K562 (cell line): ENCODE data around the gene IL26. TPM values are rescaled to one million over a fixed set of nuclear protein-coding genes. Genes with fewer than 3 reads are reported as not detected.

Source experiments
- ATAC-seq: fragments of 200-7000 bp; cut with Tn5 transposase; 3 replicates; pipeline ENCODE4 v1.9.1; 2020; ENCODE audit warnings: moderate library complexity
- BruUV-seq: library from RNA; stranded (reverse); fragments of 400-500 nt; replicated peaks from 2 replicates; lab custom pipeline; 2021; lab: Mats Ljungman, UMichigan
- CTCF ChIA-PET: fragments of 300-600 bp; formaldehyde crosslinking; extraction: SDS; loops from one replicate; lab custom pipeline; 2021; ENCODE audit warnings: low intra/inter-chr PET ratio; lab: Yijun Ruan, JAX
- POLR2A ChIA-PET: fragments of 300-600, 350-650 bp; sonication (Branson Sonifier 250); formaldehyde crosslinking; extraction: SDS; loops from one replicate; lab custom pipeline; 2021; ENCODE audit warnings: antibody characterized with exemption, inconsistent platforms; lab: Yijun Ruan, JAX
- DNase-seq, 4 experiments: peaks; one replicate each; pipeline versions ENCODE4 v3.0.0 to v3.0.0-alpha.2; 2011 to 2018; ENCODE audit warnings: low spot score in 3 of 4, mixed read lengths in 3 of 4; ENCODE audit errors: extremely low read depth in 1 of 4
- FAIRE-seq: peaks from 2 replicates; lab custom pipeline; 2011; peaks lifted over from hg19 to GRCh38; lab: Jason Lieb, UNC
- H2AFZ ChIP-seq: 2 replicates; pipeline ENCODE4 v1.6.0; 2011; ENCODE audit warnings: low read depth, low read length, control low read depth, inconsistent platforms
- H3K27ac ChIP-seq: fragments of 200-600 bp; 3 replicates; pipeline ENCODE4 v1.8.0; 2011; ENCODE audit warnings: low read depth, mild to moderate bottlenecking, control low read depth, inconsistent platforms, low read length, moderate library complexity, mixed read lengths; ENCODE audit errors: extremely low read depth
- H3K27me3 ChIP-seq, 2 experiments: fragments of 300-600 bp in 1 of 2; 2 replicates in 1 of 2; 3 replicates in 1 of 2; pipeline versions ENCODE4 v1.6.0 to v1.8.0; 2011; ENCODE audit warnings: inconsistent platforms in 2 of 2, low read length in 2 of 2, mild to moderate bottlenecking in 1 of 2, mixed read lengths in 1 of 2, moderate library complexity in 1 of 2; ENCODE audit not compliant: control insufficient read depth in 2 of 2, insufficient read depth in 2 of 2
- H3K36me3 ChIP-seq: fragments of 300-600 bp; 3 replicates; pipeline ENCODE4 v1.8.0; 2011; ENCODE audit warnings: mild to moderate bottlenecking, low read length, inconsistent platforms; ENCODE audit not compliant: control insufficient read depth, insufficient read depth
- H3K4me1 ChIP-seq, 2 experiments: fragments of 200-600 bp in 1 of 2; replicated peaks in 1 of 2; 2 replicates in 1 of 2; 3 replicates in 1 of 2; pipeline versions ENCODE4 v1.5.1 to v1.8.0; 2011; ENCODE audit warnings: inconsistent platforms in 2 of 2, low read length in 2 of 2, mild to moderate bottlenecking in 1 of 2, mixed read lengths in 1 of 2, moderate library complexity in 1 of 2; ENCODE audit not compliant: control insufficient read depth in 2 of 2, insufficient read depth in 2 of 2
- H3K4me2 ChIP-seq: 2 replicates; pipeline ENCODE4 v1.6.1; 2011; ENCODE audit warnings: low read length, control low read depth, inconsistent platforms, mixed read lengths; ENCODE audit not compliant: insufficient read depth
- H3K4me3 ChIP-seq: fragments of 200-600 bp; sonication (generic), shearing (Covaris generic); 2 replicates; pipeline ENCODE4 v1.5.1; 2016; ENCODE audit warnings: control low read depth, inconsistent platforms
- H3K79me2 ChIP-seq: fragments of 200-600 bp; 3 replicates; pipeline ENCODE4 v1.8.0; 2011; ENCODE audit warnings: low read length, inconsistent platforms; ENCODE audit not compliant: control insufficient read depth, insufficient read depth
- H3K9ac ChIP-seq, 2 experiments: 2 replicates each; pipeline versions ENCODE4 v1.6.0 to v1.6.1; 2011; ENCODE audit warnings: low read depth in 2 of 2, low read length in 2 of 2, control low read depth in 1 of 2, inconsistent platforms in 1 of 2, mild to moderate bottlenecking in 1 of 2, mixed read lengths in 1 of 2; ENCODE audit not compliant: insufficient read depth in 1 of 2
- H3K9me1 ChIP-seq: one replicate; pipeline ENCODE4 v1.6.0; 2011; ENCODE audit warnings: inconsistent platforms, mild to moderate bottlenecking, low read length, moderate library complexity; ENCODE audit not compliant: control insufficient read depth, insufficient read depth
- H3K9me3 ChIP-seq: replicated peaks from 2 replicates; pipeline ENCODE4 v1.5.1; 2011; ENCODE audit warnings: low read depth, low read length, inconsistent platforms; ENCODE audit not compliant: control insufficient read depth, insufficient read depth
- H4K20me1 ChIP-seq: replicated peaks from 2 replicates; pipeline ENCODE4 v1.6.1; 2011; ENCODE audit warnings: low read length, inconsistent platforms, mixed read lengths; ENCODE audit not compliant: control insufficient read depth, insufficient read depth
- BRF2 ChIP-seq: IDR thresholded peaks from 3 replicates; pipeline ENCODE4 v1.6.1; 2011; ENCODE audit warnings: borderline replicate concordance, mild to moderate bottlenecking; ENCODE audit not compliant: insufficient read length, insufficient read depth
- CXXC5 ChIP-seq: fragments of 250-450 bp; sonication (Bioruptor Pico); IDR thresholded peaks from 2 replicates; pipeline ENCODE4 v1.8.0; 2022; ENCODE audit warnings: inconsistent platforms, mild to moderate bottlenecking, moderate library complexity
- HDGF ChIP-seq: fragments of 450-650 bp; IDR thresholded peaks from 2 replicates; pipeline ENCODE4 v1.6.1; 2016
- HMG20B ChIP-seq: fragments of 250-450 bp; sonication (Bioruptor Pico); IDR thresholded peaks from 2 replicates; pipeline ENCODE4 v1.5.0; 2021; ENCODE audit warnings: mild to moderate bottlenecking
- ILK ChIP-seq: fragments of 450-650 bp; IDR thresholded peaks from 2 replicates; pipeline ENCODE4 v1.6.1; 2016; ENCODE audit warnings: missing genetic modification characterization, low read depth, mild to moderate bottlenecking, missing compliant biosample characterization, moderate library complexity, borderline replicate concordance
- MAFG ChIP-seq: fragments of 450-650 bp; conservative IDR thresholded peaks from 2 replicates; pipeline ENCODE4 v1.6.1; 2016; ENCODE audit warnings: missing genetic modification characterization, missing compliant biosample characterization
- MIER1 ChIP-seq: fragments of 450-650 bp; IDR thresholded peaks from 2 replicates; pipeline ENCODE4 v1.6.1; 2016; ENCODE audit warnings: antibody characterized with exemption, mild to moderate bottlenecking, low read depth
- MTA1 ChIP-seq: fragments of 450-650 bp; IDR thresholded peaks from 2 replicates; pipeline ENCODE4 v1.6.1; 2017; ENCODE audit warnings: borderline replicate concordance
- NFIC ChIP-seq: fragments of 450-650 bp; IDR thresholded peaks from 2 replicates; pipeline ENCODE4 v1.6.1; 2017; ENCODE audit warnings: mild to moderate bottlenecking, inconsistent platforms
- NFXL1 ChIP-seq: fragments of 450-650 bp; formaldehyde crosslinking; IDR thresholded peaks from 2 replicates; pipeline ENCODE4 v1.4.0; 2021; ENCODE audit warnings: mild to moderate bottlenecking
- POLR2G ChIP-seq: fragments of 200-400 bp; formaldehyde crosslinking; IDR thresholded peaks from 2 replicates; pipeline ENCODE4 v1.6.1; 2017; ENCODE audit warnings: low read depth, mild to moderate bottlenecking, antibody characterized with exemption, low read length, moderate library complexity
- RBFOX2 ChIP-seq: fragments of 200-400 bp; formaldehyde crosslinking; IDR thresholded peaks from 2 replicates; pipeline ENCODE4 v1.6.1; 2017; ENCODE audit warnings: low read depth, mild to moderate bottlenecking, low read length, moderate library complexity
- SRF ChIP-seq, 2 experiments: fragments of 250-450, 450-650 bp in 1 of 2; sonication (Bioruptor Pico) in 1 of 2; sonication (generic) in 1 of 2; formaldehyde crosslinking; IDR thresholded peaks; 2 replicates each; pipeline versions ENCODE4 v1.5.0 to v1.5.1; 2020 to 2022; ENCODE audit warnings: mild to moderate bottlenecking in 1 of 2, missing genetic modification reagents in 1 of 2
- TFE3 ChIP-seq: fragments of 450-650 bp; formaldehyde crosslinking; IDR thresholded peaks from 2 replicates; pipeline ENCODE4 v1.4.0; 2020; ENCODE audit warnings: mild to moderate bottlenecking, mixed read lengths
- ZNF12 ChIP-seq: sonication (generic); formaldehyde crosslinking; IDR thresholded peaks from 2 replicates; pipeline ENCODE4 v1.4.0; 2020; ENCODE audit warnings: mild to moderate bottlenecking, missing genetic modification reagents
- ZNF282 ChIP-seq: sonication (generic); formaldehyde crosslinking; IDR thresholded peaks from 2 replicates; pipeline ENCODE4 v1.8.1; 2023; ENCODE audit warnings: missing genetic modification reagents
- WGBS: fragments of 100-300 bp; shearing (Covaris generic); methylation state at CpG from one replicate; pipeline ENCODE4 v1.1.6; 2016; ENCODE audit warnings: low coverage, mixed read lengths; ENCODE audit not compliant: insufficient coverage; ENCODE audit errors: missing lambda C conversion rate; 5-methylcytosine and 5-hydroxymethylcytosine counted together
- in situ Hi-C: fragments of 300-500 bp; cut with MboI; formaldehyde crosslinking; loops from 4 replicates; pipeline ENCODE4 v1.15.0; 2018; ENCODE audit warnings: inconsistent platforms, mixed read lengths
- intact Hi-C: fragments of 100-400 bp; cut with micrococcal nuclease; formaldehyde crosslinking; loops from 2 replicates; pipeline ENCODE4 v1.14.2; 2022
- polyA plus RNA-seq, 8 experiments: library from polyadenylated mRNA; depleted of rRNA in 4 of 8; stranded (reverse) in 5 of 8; unstranded in 3 of 8; fragments of >200 nt; fragmentation: Nextera tagmentation in 2 of 8; fragmentation: Illumina TruSeq in 1 of 8; extraction: Ambion mirVana in 2 of 8; extraction: Trizol in 1 of 8; gene quantifications; 2 replicates each; pipeline versions ENCODE4 v1.2.1 to v1.2.3, GENCODE V29; 2011 to 2014; ENCODE audit warnings: inconsistent platforms in 1 of 8, missing spikeins in 1 of 8
- total RNA-seq, 7 experiments: library from RNA; depleted of rRNA in 6 of 7; stranded (reverse); fragments of >200 nt in 6 of 7; fragmentation: Illumina TruSeq in 2 of 7; extraction: Trizol in 2 of 7; gene quantifications; 2 replicates each; pipeline versions ENCODE4 v1.2.1 to v1.2.3, GENCODE V29; 2011 to 2021; ENCODE audit warnings: low replicate concordance in 1 of 7
- TF ChIP-seq, protein P1 (sequence below): sonication (generic); formaldehyde crosslinking; IDR thresholded peaks from 2 replicates; pipeline ENCODE4 v1.8.0; 2022; ENCODE audit warnings: missing genetic modification reagents, mild to moderate bottlenecking, moderate library complexity, borderline replicate concordance

Gene IL26
- total and polyA plus RNA-seq, 9 of the 15 experiments (the other 6 are each of a cell fraction or from before 2014, with no cell fraction given) = not detected

DNA sequence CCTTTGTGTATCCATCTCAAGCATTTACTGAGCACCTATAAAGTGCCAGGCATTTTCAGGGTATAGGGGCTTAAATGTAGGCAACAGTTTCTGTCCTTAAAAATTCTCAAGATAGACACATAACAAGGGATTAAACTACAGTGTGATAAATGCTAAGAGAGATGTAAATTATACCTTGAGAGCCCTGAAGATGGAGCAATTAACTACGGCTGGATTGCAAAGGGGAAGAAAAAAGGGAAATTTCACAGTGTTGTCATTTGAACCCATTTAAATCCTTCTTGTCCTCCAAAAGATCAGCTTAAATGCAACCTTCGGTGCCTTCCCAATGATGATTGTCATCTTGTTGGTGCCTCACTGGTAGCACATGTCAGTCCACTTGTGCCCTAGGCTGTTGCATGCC is 11.5 kb upstream of the IL26 start (continued):
- TF ChIP-seq HMG20B (no peak), ZNF12 (CRISPR knock-in tag) (no peak)

DNA sequence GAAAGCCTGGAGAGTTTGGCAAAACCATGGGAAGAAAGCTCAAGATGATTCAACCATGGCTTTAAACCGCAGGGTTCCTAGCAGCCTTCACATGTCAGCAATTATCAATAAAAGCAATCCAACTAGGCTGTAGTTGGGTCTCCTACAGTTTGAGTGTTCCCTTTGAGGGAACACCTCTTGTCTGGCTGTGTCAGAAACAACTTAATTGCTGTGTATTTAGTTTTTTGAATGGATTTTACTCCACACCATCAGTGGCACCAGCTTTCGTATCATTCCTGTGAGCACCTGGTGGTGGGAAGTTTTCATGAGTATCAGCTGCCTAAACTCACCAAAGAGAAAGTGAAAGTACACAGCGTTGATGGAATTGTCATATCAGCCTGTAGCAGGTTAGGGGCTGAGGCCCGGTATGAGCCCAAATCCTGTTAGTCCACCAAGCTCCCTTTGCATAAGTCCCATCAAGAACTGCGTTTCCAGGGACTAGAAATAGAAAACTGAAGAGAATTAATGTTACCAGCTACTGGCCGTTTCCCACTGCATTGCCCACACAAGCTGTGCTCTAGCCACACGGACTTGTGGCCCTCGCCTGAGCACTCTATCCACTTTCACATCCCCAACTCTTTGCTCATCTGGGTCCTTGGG is 10.9 kb upstream of the IL26 start:
- Histone ChIP-seq H2AFZ (peak overlapping the region; percentile 84), H3K9ac (no peak overlapping the region; a peak in 1 of 4 replicates), H3K27ac (no peak overlapping the region), H3K36me3 (no peaks in the 10 kb centered on the region), H3K4me3 (peak overlapping the region; percentile 11; the same call in 1 of the 2 replicates), H3K4me2 (peak overlapping the region; percentile 77), H4K20me1 (no peaks in the 10 kb centered on the region), H3K9me3 (no peaks in the 10 kb centered on the region), H3K27me3 (peaks cover 7 to 14% of the 10 kb centered on the region in 2 experiments; a peak in 2 of 5 replicates), H3K4me1 (peaks cover 0 to 8% of the 10 kb centered on the region in 2 experiments; a peak in 3 of 5 replicates), H3K79me2 (no peaks in the 10 kb centered on the region), H3K9me1 (no peaks in the 10 kb centered on the region)
- FAIRE-seq (peak; percentile 52), DNase-seq (peak in 3 of 4 experiments; percentile 14 to 59 (median 49)), ATAC-seq (peak; percentile 84)
- POLR2A ChIA-PET = interaction anchor here (1.3 to 2.0 kb wide), 2 partner anchors 9 to 12 kb away, joined by 3 to 6 read pairs; no protein-coding TSS in a partner anchor
- in situ Hi-C loops = no loop called here
- intact Hi-C loops = loop anchor here (5.0 kb wide), 1 partner anchor 81 kb away; no protein-coding TSS in a partner anchor
- CTCF ChIA-PET = interaction anchor here (0.7 kb wide), 1 partner anchor 881 kb away, joined by 3 read pairs; no protein-coding TSS in a partner anchor
- WGBS = 6% methylated on average over 8 of the region's 8 CpGs
- BruUV-seq = no TSS peak
- TF ChIP-seq POLR2G (no peak), MAFG (tag) (0 out of 2 replicates have a peak, but pooled peaks have one; percentile 17), RBFOX2 (no peak), ZNF282 (CRISPR knock-in tag) (no peak), NFIC (no peak), BRF2 (no peak), MTA1 (no peak), SRF (CRISPR knock-in tag; IDR thresholded peaks at IDR 0.05) (0 out of 4 replicates have a peak, but pooled peaks of 1 of the 2 experiments have one; percentile 14), HDGF (no peak), TFE3 (CRISPR knock-in tag) (no peak), CXXC5 (CRISPR knock-in tag) (0 out of 2 replicates have a peak, but pooled peaks have one; percentile 19), MIER1 (no peak), ILK (tag) (no peak), NFXL1 (no peak)
- TF ChIP-seq, protein P1, sequence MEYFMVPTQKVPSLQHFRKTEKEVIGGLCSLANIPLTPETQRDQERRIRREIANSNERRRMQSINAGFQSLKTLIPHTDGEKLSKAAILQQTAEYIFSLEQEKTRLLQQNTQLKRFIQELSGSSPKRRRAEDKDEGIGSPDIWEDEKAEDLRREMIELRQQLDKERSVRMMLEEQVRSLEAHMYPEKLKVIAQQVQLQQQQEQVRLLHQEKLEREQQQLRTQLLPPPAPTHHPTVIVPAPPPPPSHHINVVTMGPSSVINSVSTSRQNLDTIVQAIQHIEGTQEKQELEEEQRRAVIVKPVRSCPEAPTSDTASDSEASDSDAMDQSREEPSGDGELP (CRISPR knock-in tag) = 0 out of 2 replicates have a peak, but pooled peaks have one; percentile 12
